Neural cell (in vitro differentiated cells): Measurements from ENCODE around the gene CD14. TPM values are rescaled to one million over a fixed set of nuclear protein-coding genes. Genes with fewer than 3 reads are reported as not detected.

Experiments used
- H2AFZ ChIP-seq: fragments of 200-600, 300-800 bp; sonication (generic), shearing (Covaris generic); 2 replicates; pipeline ENCODE4 v1.6.0; 2014; ENCODE audit warnings: low read depth, mild to moderate bottlenecking, antibody characterized with exemption, low read length, moderate library complexity
- H3F3A ChIP-seq: fragments of 200-600 bp; shearing (Covaris generic); 2 replicates; pipeline ENCODE4 v1.6.1; 2016; ENCODE audit warnings: mild to moderate bottlenecking, moderate library complexity, mixed read lengths, antibody characterized with exemption, low read length; ENCODE audit not compliant: insufficient read depth, poor library complexity, severe bottlenecking
- H3K27ac ChIP-seq: fragments of 200-600, 300-800 bp; sonication (generic), shearing (Covaris generic); 2 replicates; pipeline ENCODE4 v1.5.1; 2014; ENCODE audit warnings: mild to moderate bottlenecking, low read length, moderate library complexity
- H3K27me3 ChIP-seq: fragments of 300-800, 200-600 bp; sonication (generic), shearing (Covaris generic); 2 replicates; pipeline ENCODE4 v1.6.0; 2014; ENCODE audit warnings: mild to moderate bottlenecking, low read depth, low read length, moderate library complexity; ENCODE audit not compliant: insufficient read depth
- H3K36me3 ChIP-seq: fragments of 300-800, 200-600 bp; sonication (generic), shearing (Covaris generic); 2 replicates; pipeline ENCODE4 v1.5.1; 2014; ENCODE audit warnings: mild to moderate bottlenecking, antibody characterized with exemption, low read length, moderate library complexity; ENCODE audit not compliant: insufficient read depth
- H3K4me2 ChIP-seq: fragments of 300-800, 200-600 bp; sonication (generic), shearing (Covaris generic); 2 replicates; pipeline ENCODE4 v1.6.0; 2014; ENCODE audit warnings: mild to moderate bottlenecking, low read length
- H3K4me3 ChIP-seq: fragments of 300-800, 200-600 bp; sonication (generic), shearing (Covaris generic); 2 replicates; pipeline ENCODE4 v1.5.1; 2014; ENCODE audit warnings: mild to moderate bottlenecking, low read length, moderate library complexity
- H3K79me2 ChIP-seq: fragments of 200-600 bp; shearing (Covaris generic); replicated peaks from 2 replicates; pipeline ENCODE4 v1.6.0; 2014; ENCODE audit warnings: mild to moderate bottlenecking, low read length, moderate library complexity; ENCODE audit not compliant: insufficient read depth
- H3K9ac ChIP-seq: fragments of 300-800, 200-600 bp; sonication (generic), shearing (Covaris generic); 2 replicates; pipeline ENCODE4 v1.6.1; 2016; ENCODE audit warnings: mild to moderate bottlenecking, low read length, mixed read lengths
- H3K9me2 ChIP-seq: fragments of 200-600 bp; shearing (Covaris generic); 2 replicates; pipeline ENCODE4 v1.6.1; 2016; ENCODE audit warnings: mild to moderate bottlenecking, low read length, mixed read lengths; ENCODE audit not compliant: insufficient read depth
- H3K9me3 ChIP-seq: fragments of 200-600, 300-800 bp; sonication (generic), shearing (Covaris generic); 2 replicates; pipeline ENCODE4 v1.6.1; 2016; ENCODE audit warnings: mild to moderate bottlenecking, mixed run types, low read length, moderate library complexity, mixed read lengths
- H4K20me1 ChIP-seq: fragments of 200-600 bp; shearing (Covaris generic); 2 replicates; pipeline ENCODE4 v1.6.1; 2016; ENCODE audit warnings: mild to moderate bottlenecking, mixed run types; ENCODE audit not compliant: insufficient read depth
- CTCF ChIP-seq: fragments of 450-650 bp; IDR thresholded peaks from 2 replicates; pipeline ENCODE4 v1.5.1; 2014; ENCODE audit warnings: antibody characterized with exemption, mild to moderate bottlenecking, moderate library complexity; ENCODE audit not compliant: poor library complexity, severe bottlenecking
- EP300 ChIP-seq: fragments of 450-650 bp; conservative IDR thresholded peaks from 2 replicates; pipeline ENCODE4 v1.6.1; 2014; ENCODE audit warnings: antibody characterized with exemption, mild to moderate bottlenecking, moderate library complexity; ENCODE audit not compliant: poor library complexity, severe bottlenecking
- EZH2 ChIP-seq: fragments of 200-600, 300-800 bp; shearing (Covaris generic), sonication (generic); IDR thresholded peaks from 2 replicates; pipeline ENCODE4 v1.6.1; 2014; ENCODE audit warnings: antibody characterized with exemption, low read length, borderline replicate concordance, mild to moderate bottlenecking; ENCODE audit not compliant: insufficient read depth, poor library complexity, severe bottlenecking
- MXI1 ChIP-seq: fragments of 450-650 bp; conservative IDR thresholded peaks from 2 replicates; pipeline ENCODE4 v1.6.1; 2014; ENCODE audit warnings: antibody characterized with exemption, mild to moderate bottlenecking; ENCODE audit not compliant: poor library complexity, severe bottlenecking
- POLR2AphosphoS5 ChIP-seq: IDR thresholded peaks from 2 replicates; pipeline ENCODE4 v1.6.1; 2012
- RAD21 ChIP-seq: fragments of 450-650 bp; conservative IDR thresholded peaks from 2 replicates; pipeline ENCODE4 v1.6.1; 2014; ENCODE audit warnings: antibody characterized with exemption, mild to moderate bottlenecking, moderate library complexity
- REST ChIP-seq: IDR thresholded peaks from 2 replicates; pipeline ENCODE4 v1.6.1; 2012; ENCODE audit warnings: borderline replicate concordance
- SMC3 ChIP-seq: fragments of 450-650 bp; conservative IDR thresholded peaks from 2 replicates; pipeline ENCODE4 v1.6.1; 2014; ENCODE audit warnings: antibody characterized with exemption, mild to moderate bottlenecking, moderate library complexity; ENCODE audit not compliant: poor library complexity
- TAF1 ChIP-seq: IDR thresholded peaks from 2 replicates; pipeline ENCODE4 v1.6.1; 2012; ENCODE audit warnings: low read depth
- polyA plus RNA-seq: library from polyadenylated mRNA; depleted of rRNA; stranded (reverse); fragments of >200 nt; gene quantifications from 2 replicates; pipeline ENCODE4 v1.2.3, GENCODE V29; 2014

Gene CD14
- polyA plus RNA-seq, 1 donor from 2014 or later, result 1.5 TPM

- Histone ChIP-seq H2AFZ (no peak overlapping the region), H3K9me2 (no peaks in the 10 kb centered on the region), H3K9ac (no peak overlapping the region), H3K9me3 (no peaks in the 10 kb centered on the region), H3K4me3 (no peak overlapping the region), H3K79me2 (no peaks in the 10 kb centered on the region), H3K27me3 (no peaks in the 10 kb centered on the region), H3K4me2 (no peak overlapping the region), H3K27ac (no peak overlapping the region), H3K36me3 (no peaks in the 10 kb centered on the region), H4K20me1 (no peaks in the 10 kb centered on the region), H3F3A (no peaks in the 10 kb centered on the region)
- TF ChIP-seq TAF1 (no peak), REST (no peak), POLR2AphosphoS5 (no peak), EZH2 (no peak), MXI1 (no peak), SMC3 (no peak), EP300 (no peak), RAD21 (no peak), CTCF (no peak)
Observed at GRCh38 chr5:140634103-140634502, 1.1 kb upstream of the CD14 start.

GRCh38 chr5:140633501-140633900, 526 bp upstream of the CD14 start:
- Histone ChIP-seq H3K27ac (no peak overlapping the region), H3K4me3 (no peak overlapping the region), H3K9me3 (no peaks in the 10 kb centered on the region), H2AFZ (no peak overlapping the region), H3K79me2 (no peaks in the 10 kb centered on the region), H3F3A (no peaks in the 10 kb centered on the region), H3K27me3 (no peaks in the 10 kb centered on the region), H3K9me2 (no peaks in the 10 kb centered on the region), H3K4me2 (no peak overlapping the region), H3K9ac (no peak overlapping the region), H3K36me3 (no peaks in the 10 kb centered on the region), H4K20me1 (no peaks in the 10 kb centered on the region)
- no peak for TF ChIP-seq SMC3
- no peak for TF ChIP-seq CTCF
- no peak for TF ChIP-seq TAF1
- TF ChIP-seq EP300, result no peak
- no peak for TF ChIP-seq EZH2
